ENCODE data around the gene CNN2.

DNA sequence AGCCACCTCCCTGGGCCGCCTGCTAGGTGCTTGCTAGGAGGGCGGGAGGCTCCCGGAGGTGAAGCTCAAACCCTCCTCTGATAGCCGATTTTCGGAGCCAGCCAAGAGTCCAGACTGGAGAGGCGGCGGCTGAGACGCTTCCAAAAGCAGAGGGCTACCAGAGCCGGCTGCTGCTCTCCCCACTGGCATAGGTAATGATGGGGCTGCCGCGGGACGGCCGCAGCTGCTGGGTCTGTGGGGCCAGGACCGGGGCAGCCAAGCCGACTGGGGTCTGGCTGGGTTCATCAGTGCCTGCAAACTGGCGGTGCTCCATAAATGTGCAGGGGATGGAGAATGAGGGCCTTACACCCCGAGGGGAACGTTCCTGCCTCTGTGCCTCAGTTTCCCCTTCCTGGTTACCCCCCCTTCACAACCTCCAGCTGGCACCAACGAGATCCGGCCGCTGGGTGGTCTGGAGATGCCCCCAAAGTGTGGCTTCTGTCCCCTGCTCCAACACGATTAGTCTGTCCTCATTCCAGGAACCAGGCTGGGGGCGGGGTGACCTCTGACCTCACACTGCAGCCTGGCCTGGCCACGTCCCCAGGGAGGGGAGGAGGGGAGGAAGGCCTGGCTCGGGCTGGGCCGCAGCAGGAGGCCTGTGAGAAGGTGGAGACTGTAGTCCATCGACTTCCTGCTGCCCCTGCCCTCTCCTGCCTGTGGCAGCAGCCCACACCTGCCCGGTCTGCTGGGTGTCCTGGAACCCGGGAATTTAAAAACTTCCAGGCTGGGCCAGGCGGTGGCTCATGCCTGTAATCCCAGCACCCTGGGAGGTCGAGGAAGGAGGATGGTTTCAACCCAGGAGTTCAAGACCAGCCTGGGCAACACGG lies 46.0 kb upstream of the CNN2 start:
- TF ChIP-seq CTCF (IDR thresholded peaks at IDR 0.05) = no peak
- TF ChIP-seq POLR2A (IDR thresholded peaks at IDR 0.05) = no peak

Data from lower leg skin (tissue), 3 donors.